ENCODE results near the gene PCBP3.

Gene PCBP3

GRCh38 chr21:45723049-45723958 lies 79.8 kb downstream of the PCBP3 start:
- no peak for DNase-seq (ENCODE audit: low read depth in 1 of 2, low spot score in 1 of 2)

- DNase-seq (ENCODE audit: low read depth in 1 of 2, low spot score in 1 of 2): no peak
Observed at GRCh38 chr21:45724345-45724961, 80.9 kb downstream of the PCBP3 start.

GRCh38 chr21:45724994-45725843 lies 81.7 kb downstream of the PCBP3 start:
- no peak for DNase-seq (ENCODE audit: low read depth in 1 of 2, low spot score in 1 of 2)

- DNase-seq (ENCODE audit: low read depth in 1 of 2, low spot score in 1 of 2): no peak
Observed at GRCh38 chr21:45725844-45726200, 82.3 kb downstream of the PCBP3 start.

GRCh38 chr21:45726438-45726837 lies 82.9 kb downstream of the PCBP3 start:
- no peak for DNase-seq (ENCODE audit: low read depth in 1 of 2, low spot score in 1 of 2)

- DNase-seq (ENCODE audit: low read depth in 1 of 2, low spot score in 1 of 2): no peak
Observed at GRCh38 chr21:45727390-45727789, 83.9 kb downstream of the PCBP3 start.

- DNase-seq (ENCODE audit: low read depth in 1 of 2, low spot score in 1 of 2): no peak
Observed at GRCh38 chr21:45735259-45736000, 91.9 kb downstream of the PCBP3 start.

GRCh38 chr21:45736042-45736689 lies 92.6 kb downstream of the PCBP3 start:
- DNase-seq (ENCODE audit: low read depth in 1 of 2, low spot score in 1 of 2): no peak

- no peak for DNase-seq (ENCODE audit: low read depth in 1 of 2, low spot score in 1 of 2)
Observed at GRCh38 chr21:45736690-45737484, 93.4 kb downstream of the PCBP3 start.

GRCh38 chr21:45737485-45738166 lies 94.1 kb downstream of the PCBP3 start:
- DNase-seq (ENCODE audit: low read depth in 1 of 2, low spot score in 1 of 2): no peak

GRCh38 chr21:45739218-45740087 lies 95.9 kb downstream of the PCBP3 start:
- DNase-seq (ENCODE audit: low read depth in 1 of 2, low spot score in 1 of 2): no peak

- DNase-seq (ENCODE audit: low read depth in 1 of 2, low spot score in 1 of 2): no peak
Observed at GRCh38 chr21:45740088-45740440, 96.5 kb downstream of the PCBP3 start.

GRCh38 chr21:45740491-45741357 lies 97.2 kb downstream of the PCBP3 start:
- no peak for DNase-seq (ENCODE audit: low read depth in 1 of 2, low spot score in 1 of 2)

GRCh38 chr21:45741691-45742090 lies 98.2 kb downstream of the PCBP3 start:
- no peak for DNase-seq (ENCODE audit: low read depth in 1 of 2, low spot score in 1 of 2)

- no peak for DNase-seq (ENCODE audit: low read depth in 1 of 2, low spot score in 1 of 2)
Observed at GRCh38 chr21:45742247-45742646, 98.7 kb downstream of the PCBP3 start.

GRCh38 chr21:45745256-45745655 lies 101.7 kb downstream of the PCBP3 start:
- no peak for DNase-seq (ENCODE audit: low read depth in 1 of 2, low spot score in 1 of 2)

- DNase-seq (ENCODE audit: low read depth in 1 of 2, low spot score in 1 of 2): no peak
Observed at GRCh38 chr21:45747233-45747766, 103.8 kb downstream of the PCBP3 start.
